Fibroblast of pulmonary artery (primary cell): Measurements from ENCODE around the gene PRKG1.

Source experiments
- DNase-seq: peaks from one replicate; pipeline ENCODE4 v3.0.0-alpha.2; 2010; ENCODE audit warnings: low read depth
- H3K4me3 ChIP-seq: replicated peaks from 2 replicates; pipeline ENCODE4 v1.5.1; 2011; ENCODE audit warnings: low read depth, mild to moderate bottlenecking, control low read depth, low read length, moderate library complexity
- CTCF ChIP-seq: IDR thresholded peaks from 2 replicates; pipeline ENCODE4 v1.5.1; 2011; ENCODE audit warnings: mild to moderate bottlenecking, control low read depth, low read length, inconsistent platforms; ENCODE audit errors: missing control alignments

The PRKG1 gene

GRCh38 chr10:51620131-51620530 is 545.8 kb downstream of the PRKG1 start:
- no peak overlapping the region for H3K4me3 ChIP-seq
- no peak for DNase-seq
- TF ChIP-seq CTCF: no peak

GRCh38 chr10:51624013-51624412 is 549.7 kb downstream of the PRKG1 start:
- no peak for TF ChIP-seq CTCF
- no peak overlapping the region for H3K4me3 ChIP-seq
- no peak for DNase-seq

GRCh38 chr10:51629934-51630639 is 555.8 kb downstream of the PRKG1 start:
- peak; percentile 48 for DNase-seq
- no peak for TF ChIP-seq CTCF
- no peak overlapping the region for H3K4me3 ChIP-seq

- DNase-seq: no peak
- no peak overlapping the region for H3K4me3 ChIP-seq
- no peak for TF ChIP-seq CTCF
Observed at GRCh38 chr10:51630640-51631005, 556.3 kb downstream of the PRKG1 start.

GRCh38 chr10:51635436-51635835 is 561.1 kb downstream of the PRKG1 start:
- H3K4me3 ChIP-seq: no peak overlapping the region
- DNase-seq: no peak
- no peak for TF ChIP-seq CTCF

- no peak for DNase-seq
- TF ChIP-seq CTCF: no peak
- H3K4me3 ChIP-seq: no peak overlapping the region
Observed at GRCh38 chr10:51638211-51638610, 563.9 kb downstream of the PRKG1 start.

- H3K4me3 ChIP-seq: no peak overlapping the region
- peak; percentile 15 for TF ChIP-seq CTCF
- DNase-seq: no peak
Observed at GRCh38 chr10:51638737-51639136, 564.5 kb downstream of the PRKG1 start.
